ENCODE measurements around the gene HSPA1L.
A peak's percentile ranks its signal among the peaks of the same experiment; 100 is the strongest.
"Not testable (repeated sequence)": the region's sequence is repeated elsewhere in the genome, so short reads cannot be mapped to it uniquely, and the experiment has no call there.

HSPA1L gene

GRCh38 chr6:31815025-31815838, at the start of gene HSPA1L, which contains the start of gene HSPA1A:
Gene HSPA1L, minus strand, starts transcription at chr6:31815283. Its CDS starts 3,311 bp downstream, at chr6:31811972.
Gene HSPA1A, plus strand, starts transcription at chr6:31815543. Its CDS starts 214 bp downstream, at chr6:31815757.
- no peak within 1 kb of the TSS for H3K9ac ChIP-seq (ENCODE audit: low read depth, low read length, poor library complexity, severe bottlenecking)

GRCh38 chr6:31864818-31865204, 49.7 kb upstream of the HSPA1L start:
- peak overlapping the region; percentile 92 for H3K4me2 ChIP-seq (ENCODE audit: low read depth, low read length, poor library complexity, severe bottlenecking)

More at GRCh38 chr6:31815025-31815838, at the start of gene HSPA1L, which contains the start of gene HSPA1A:
- Histone ChIP-seq H3K4me1 (ENCODE audit: insufficient read depth, low read length, poor library complexity, severe bottlenecking) (no peaks in the 10 kb centered on the region), H3F3A (ENCODE audit: low read depth) (no peaks in the 10 kb centered on the region), H3K9me3 (ENCODE audit: insufficient read depth, low read depth, low read length) (no peaks in the 10 kb centered on the region), H4K20me1 (ENCODE audit: insufficient read depth, low read length, poor library complexity, severe bottlenecking) (no peaks in the 10 kb centered on the region), H3K4me2 (ENCODE audit: low read depth, low read length, poor library complexity, severe bottlenecking) (no peak within 1 kb of the TSS), H3K9me2 (replicated peaks; ENCODE audit: low read depth, low read length) (no peaks in the 10 kb centered on the region), H3K79me2 (ENCODE audit: insufficient read depth, low read length) (no peaks in the 10 kb centered on the region), H3K27me3 (ENCODE audit: insufficient read depth, low read length, poor library complexity, severe bottlenecking) (no peaks in the 10 kb centered on the region), H3K36me3 (ENCODE audit: insufficient read depth, low read length) (no peaks in the 10 kb centered on the region), H2AFZ (ENCODE audit: low read length) (no peak within 1 kb of the TSS), H3K4me3 (ENCODE audit: low read length, poor library complexity, severe bottlenecking) (no peak within 1 kb of the TSS)
- TF ChIP-seq EZH2phosphoT487 (IDR thresholded peaks at IDR 0.05; ENCODE audit: borderline replicate concordance) (no peak), CTCF (conservative IDR thresholded peaks at IDR 0.05; ENCODE audit: low read length) (no peak)

GRCh38 chr6:31864123-31864562, 49.1 kb upstream of the HSPA1L start:
- H3K79me2 ChIP-seq (ENCODE audit: insufficient read depth, low read length): peaks cover 15% of the 10 kb centered on the region
- not testable (repeated sequence) for H3K36me3 ChIP-seq (ENCODE audit: insufficient read depth, low read length); H3K9me3 ChIP-seq (ENCODE audit: insufficient read depth, low read depth, low read length); H3F3A ChIP-seq (ENCODE audit: low read depth); H3K9me2 ChIP-seq (replicated peaks; ENCODE audit: low read depth, low read length); H4K20me1 ChIP-seq (ENCODE audit: insufficient read depth, low read length, poor library complexity, severe bottlenecking); H3K27me3 ChIP-seq (ENCODE audit: insufficient read depth, low read length, poor library complexity, severe bottlenecking)
- H3K4me1 ChIP-seq (ENCODE audit: insufficient read depth, low read length, poor library complexity, severe bottlenecking): peaks cover 21% of the 10 kb centered on the region
- H3K4me2 ChIP-seq (ENCODE audit: low read depth, low read length, poor library complexity, severe bottlenecking): peak overlapping the region; percentile 92
- H2AFZ ChIP-seq (ENCODE audit: low read length): peak overlapping the region; percentile 84; the same call in 1 of the 2 replicates
- peak overlapping the region; percentile 96 for H3K4me3 ChIP-seq (ENCODE audit: low read length, poor library complexity, severe bottlenecking)
- peak overlapping the region; percentile 89 for H3K9ac ChIP-seq (ENCODE audit: low read depth, low read length, poor library complexity, severe bottlenecking)

More at GRCh38 chr6:31864818-31865204, 49.7 kb upstream of the HSPA1L start:
- no peaks in the 10 kb centered on the region for H3K9me3 ChIP-seq (ENCODE audit: insufficient read depth, low read depth, low read length)
- peak overlapping the region; percentile 89 for H3K9ac ChIP-seq (ENCODE audit: low read depth, low read length, poor library complexity, severe bottlenecking)
- H3K27me3 ChIP-seq (ENCODE audit: insufficient read depth, low read length, poor library complexity, severe bottlenecking): no peaks in the 10 kb centered on the region
- no peak overlapping the region for H2AFZ ChIP-seq (ENCODE audit: low read length)
- TF ChIP-seq EZH2phosphoT487 (IDR thresholded peaks at IDR 0.05; ENCODE audit: borderline replicate concordance) (no peak), CTCF (conservative IDR thresholded peaks at IDR 0.05; ENCODE audit: low read length) (no peak)
- no peaks in the 10 kb centered on the region for H3F3A ChIP-seq (ENCODE audit: low read depth)
- H3K4me3 ChIP-seq (ENCODE audit: low read length, poor library complexity, severe bottlenecking): peak overlapping the region; percentile 96
- H3K36me3 ChIP-seq (ENCODE audit: insufficient read depth, low read length): no peaks in the 10 kb centered on the region
- H3K9me2 ChIP-seq (replicated peaks; ENCODE audit: low read depth, low read length): no peaks in the 10 kb centered on the region
- no peaks in the 10 kb centered on the region for H4K20me1 ChIP-seq (ENCODE audit: insufficient read depth, low read length, poor library complexity, severe bottlenecking)
- peaks cover 21% of the 10 kb centered on the region for H3K4me1 ChIP-seq (ENCODE audit: insufficient read depth, low read length, poor library complexity, severe bottlenecking)
- peaks cover 15% of the 10 kb centered on the region for H3K79me2 ChIP-seq (ENCODE audit: insufficient read depth, low read length)
